Panc1 (cell line): Measurements from ENCODE around the gene ZCCHC7. TPM values are rescaled to one million over a fixed set of nuclear protein-coding genes. Genes with fewer than 3 reads are reported as not detected.

Experiments
- ATAC-seq: fragments of 200-7000 bp; cut with Tn5 transposase; 2 replicates; pipeline ENCODE4 v1.9.1; 2020; ENCODE audit warnings: mild to moderate bottlenecking, moderate library complexity
- BruUV-seq: library from RNA; stranded (reverse); fragments of 400-500 nt; replicated peaks from 2 replicates; lab custom pipeline; 2021; lab: Mats Ljungman, UMichigan
- CTCF ChIA-PET: fragments of 300-600 bp; sonication (Branson Sonifier 250); formaldehyde crosslinking; loops from one replicate; lab custom pipeline; 2022; ENCODE audit warnings: antibody characterized with exemption; lab: Charles Lee
- POLR2A ChIA-PET: fragments of 300-600 bp; sonication (Branson Sonifier 250); formaldehyde crosslinking; loops from one replicate; lab custom pipeline; 2022; ENCODE audit warnings: antibody characterized with exemption; lab: Charles Lee
- DNase-seq: peaks from one replicate; pipeline ENCODE4 v3.0.0-alpha.2; 2010; ENCODE audit warnings: low read depth, low spot score
- H3K27ac ChIP-seq: 2 replicates; pipeline ENCODE4 v1.5.1; 2011; ENCODE audit warnings: mild to moderate bottlenecking, low read length, inconsistent platforms
- H3K27me3 ChIP-seq: fragments of 200-500 bp; sonication (Bioruptor generic); 2 replicates; pipeline ENCODE4 v1.6.0; 2014; ENCODE audit warnings: low read length, inconsistent platforms; ENCODE audit not compliant: control insufficient read depth, insufficient read depth
- H3K36me3 ChIP-seq: fragments of 200-500 bp; sonication (Bioruptor generic); 2 replicates; pipeline ENCODE4 v1.5.1; 2014; ENCODE audit warnings: inconsistent platforms, mild to moderate bottlenecking, low read length, moderate library complexity; ENCODE audit not compliant: control insufficient read depth, insufficient read depth
- H3K4me1 ChIP-seq: 2 replicates; pipeline ENCODE4 v1.5.1; 2011; ENCODE audit warnings: inconsistent platforms, mild to moderate bottlenecking, low read length, moderate library complexity; ENCODE audit not compliant: control insufficient read depth, insufficient read depth
- H3K4me3 ChIP-seq, 2 experiments: 2 replicates each; pipeline ENCODE4 v1.5.1; 2011 to 2012; ENCODE audit warnings: low read depth in 2 of 2, low read length in 2 of 2, mild to moderate bottlenecking in 2 of 2, inconsistent platforms in 1 of 2, moderate library complexity in 1 of 2
- H3K9me3 ChIP-seq: fragments of 200-500 bp; sonication (Bioruptor generic); 2 replicates; pipeline ENCODE4 v1.5.1; 2014; ENCODE audit warnings: low read depth, mild to moderate bottlenecking, inconsistent platforms, low read length, moderate library complexity; ENCODE audit not compliant: control insufficient read depth, insufficient read depth
- CTCF ChIP-seq: fragments of 450-650 bp; IDR thresholded peaks from 2 replicates; pipeline ENCODE4 v1.5.1; 2017; ENCODE audit warnings: mild to moderate bottlenecking
- POLR2AphosphoS5 ChIP-seq: IDR thresholded peaks from 2 replicates; pipeline ENCODE4 v1.6.1; 2012; ENCODE audit warnings: mild to moderate bottlenecking, low read depth, low read length, moderate library complexity
- SIN3A ChIP-seq: IDR thresholded peaks from 2 replicates; pipeline ENCODE4 v1.6.1; 2012; ENCODE audit warnings: low read depth, mild to moderate bottlenecking, low read length, moderate library complexity, borderline replicate concordance; ENCODE audit not compliant: insufficient read depth
- TCF7L2 ChIP-seq: IDR thresholded peaks from 2 replicates; pipeline ENCODE4 v1.6.1; 2011; ENCODE audit warnings: mild to moderate bottlenecking, low read depth, low read length, inconsistent platforms
- in situ Hi-C: cut with HindIII; loops from 2 replicates; pipeline ENCODE4 v1.10.0; 2016; ENCODE audit warnings: low sequenced_read_pairs, low pct_unique_long_range_greater_than_20kb
- intact Hi-C: fragments of 100-400 bp; cut with micrococcal nuclease; formaldehyde crosslinking; loops from one replicate; pipeline ENCODE4 v1.10.0; 2022; ENCODE audit not compliant: unreplicated experiment
- total RNA-seq: library from RNA; stranded (reverse); gene quantifications from one replicate; pipeline ENCODE4 v1.2.1, GENCODE V29; 2021; ENCODE audit not compliant: unreplicated experiment
- TF ChIP-seq, protein P1 (sequence below), 2 experiments: IDR thresholded peaks; 2 replicates each; pipeline ENCODE4 v1.6.1; 2011 to 2012; ENCODE audit warnings: low read depth in 2 of 2, control low read depth in 1 of 2, low read length in 1 of 2, mild to moderate bottlenecking in 1 of 2, moderate library complexity in 1 of 2; ENCODE audit not compliant: insufficient read depth in 1 of 2

ZCCHC7 gene
- total RNA-seq, 1 experiment from 2014 or later = 43.7 TPM

DNA sequence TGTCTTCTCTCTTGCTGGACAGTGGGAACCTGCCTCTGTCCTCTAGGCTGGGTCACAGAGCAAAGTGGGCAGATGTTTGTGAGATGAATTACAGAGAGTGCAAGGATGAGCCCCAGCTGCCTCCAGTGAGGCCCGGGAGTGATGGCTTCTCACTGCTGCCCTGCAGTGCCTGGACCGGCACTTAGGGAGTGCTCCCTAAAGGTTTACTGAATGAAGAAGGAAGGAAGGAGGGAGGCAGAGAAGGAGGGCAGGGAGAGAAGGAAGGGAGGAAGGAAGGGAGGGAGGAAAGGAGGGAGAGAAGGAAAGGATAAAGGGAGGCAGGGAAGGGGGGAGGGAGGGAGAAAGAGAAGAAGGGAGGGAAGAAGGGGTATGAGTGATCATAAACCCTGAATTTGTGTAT lies 259.5 kb downstream of the ZCCHC7 start:
- BruUV-seq = no TSS peak
- in situ Hi-C loops (no loop called here), intact Hi-C loops (no loop called here)
- H3K36me3 ChIP-seq = no peaks in the 10 kb centered on the region
- no peak for ATAC-seq
- ChIA-PET POLR2A (interaction anchor here (0.6 kb wide), 2 partner anchors 12 to 328 kb away, joined by 4 to 7 read pairs; no protein-coding TSS in a partner anchor), CTCF (no interaction called here)
- no peak overlapping the region for H3K27ac ChIP-seq
- H3K27me3 ChIP-seq = peaks cover 2% of the 10 kb centered on the region; the same call in 1 of the 2 replicates
- no peak for DNase-seq
- TF ChIP-seq, protein P1, sequence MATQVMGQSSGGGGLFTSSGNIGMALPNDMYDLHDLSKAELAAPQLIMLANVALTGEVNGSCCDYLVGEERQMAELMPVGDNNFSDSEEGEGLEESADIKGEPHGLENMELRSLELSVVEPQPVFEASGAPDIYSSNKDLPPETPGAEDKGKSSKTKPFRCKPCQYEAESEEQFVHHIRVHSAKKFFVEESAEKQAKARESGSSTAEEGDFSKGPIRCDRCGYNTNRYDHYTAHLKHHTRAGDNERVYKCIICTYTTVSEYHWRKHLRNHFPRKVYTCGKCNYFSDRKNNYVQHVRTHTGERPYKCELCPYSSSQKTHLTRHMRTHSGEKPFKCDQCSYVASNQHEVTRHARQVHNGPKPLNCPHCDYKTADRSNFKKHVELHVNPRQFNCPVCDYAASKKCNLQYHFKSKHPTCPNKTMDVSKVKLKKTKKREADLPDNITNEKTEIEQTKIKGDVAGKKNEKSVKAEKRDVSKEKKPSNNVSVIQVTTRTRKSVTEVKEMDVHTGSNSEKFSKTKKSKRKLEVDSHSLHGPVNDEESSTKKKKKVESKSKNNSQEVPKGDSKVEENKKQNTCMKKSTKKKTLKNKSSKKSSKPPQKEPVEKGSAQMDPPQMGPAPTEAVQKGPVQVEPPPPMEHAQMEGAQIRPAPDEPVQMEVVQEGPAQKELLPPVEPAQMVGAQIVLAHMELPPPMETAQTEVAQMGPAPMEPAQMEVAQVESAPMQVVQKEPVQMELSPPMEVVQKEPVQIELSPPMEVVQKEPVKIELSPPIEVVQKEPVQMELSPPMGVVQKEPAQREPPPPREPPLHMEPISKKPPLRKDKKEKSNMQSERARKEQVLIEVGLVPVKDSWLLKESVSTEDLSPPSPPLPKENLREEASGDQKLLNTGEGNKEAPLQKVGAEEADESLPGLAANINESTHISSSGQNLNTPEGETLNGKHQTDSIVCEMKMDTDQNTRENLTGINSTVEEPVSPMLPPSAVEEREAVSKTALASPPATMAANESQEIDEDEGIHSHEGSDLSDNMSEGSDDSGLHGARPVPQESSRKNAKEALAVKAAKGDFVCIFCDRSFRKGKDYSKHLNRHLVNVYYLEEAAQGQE (IDR thresholded peaks at IDR 0.05; ENCODE audit: insufficient read depth in 1 of 2, low read depth in 2 of 2, low read length in 1 of 2) = no peak
- TF ChIP-seq TCF7L2 (no peak), POLR2AphosphoS5 (no peak), SIN3A (no peak), CTCF (no peak)
- H3K4me3 ChIP-seq = no peak overlapping the region
- no peaks in the 10 kb centered on the region for H3K4me1 ChIP-seq
- H3K9me3 ChIP-seq = no peaks in the 10 kb centered on the region

- H3K36me3 ChIP-seq = no peaks in the 10 kb centered on the region
- DNase-seq (no peak), ATAC-seq (no peak)
- intact Hi-C loops = no loop called here
- no peaks in the 10 kb centered on the region for H3K9me3 ChIP-seq
- no TSS peak for BruUV-seq
- in situ Hi-C loops = no loop called here
- POLR2A ChIA-PET = no interaction called here
- TF ChIP-seq SIN3A (no peak), CTCF (no peak), TCF7L2 (no peak), POLR2AphosphoS5 (no peak)
- TF ChIP-seq, protein P1 (IDR thresholded peaks at IDR 0.05; ENCODE audit: insufficient read depth in 1 of 2, low read depth in 2 of 2, low read length in 1 of 2) = no peak
- H3K4me1 ChIP-seq = no peaks in the 10 kb centered on the region
- H3K27me3 ChIP-seq = peaks cover 2% of the 10 kb centered on the region; the same call in 1 of the 2 replicates
- no peak overlapping the region for H3K4me3 ChIP-seq
- no peak overlapping the region for H3K27ac ChIP-seq
- CTCF ChIA-PET = no interaction called here
Measured at GRCh38 chr9:37380570-37380969, 260.2 kb downstream of the ZCCHC7 start.
